ENCODE measurements around the gene SLC8A3.

Gene SLC8A3

GRCh38 chr14:70177081-70177800, 11.5 kb downstream of the SLC8A3 start:
- no peak for DNase-seq (ENCODE audit: low read depth in 2 of 2)

GRCh38 chr14:70173569-70173968, 15.2 kb downstream of the SLC8A3 start:
- DNase-seq (ENCODE audit: low read depth in 2 of 2), result no peak

DNA sequence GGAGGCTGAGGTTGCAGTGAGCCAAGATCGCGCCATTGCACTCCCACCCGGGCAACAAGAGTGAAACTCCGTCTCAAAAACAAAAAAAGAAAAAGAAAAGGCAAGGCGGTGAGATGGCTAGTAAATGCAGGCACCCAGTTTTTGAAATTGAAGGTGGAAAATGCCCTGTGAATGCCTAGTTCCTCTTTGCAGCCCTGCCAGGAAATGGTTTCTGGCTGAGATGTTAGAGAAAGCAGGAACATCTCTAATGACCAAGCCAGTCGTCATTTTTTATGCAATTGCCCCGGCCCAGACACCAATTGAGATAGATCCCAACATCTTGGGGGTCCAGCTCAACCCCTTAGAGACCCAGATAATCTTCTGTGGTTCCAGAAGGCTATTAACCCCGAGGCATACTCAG, 17.0 kb downstream of the SLC8A3 start:
- no peak for DNase-seq (ENCODE audit: low read depth in 2 of 2)

GRCh38 chr14:70170976-70171375, 17.8 kb downstream of the SLC8A3 start:
- no peak for DNase-seq (ENCODE audit: low read depth in 2 of 2)

GRCh38 chr14:70168406-70168805, 20.3 kb downstream of the SLC8A3 start:
- no peak for DNase-seq (ENCODE audit: low read depth in 2 of 2)

GRCh38 chr14:70166530-70167203, 22.1 kb downstream of the SLC8A3 start:
- no peak for DNase-seq (ENCODE audit: low read depth in 2 of 2)

- DNase-seq (ENCODE audit: low read depth in 2 of 2), result no peak
Observed at GRCh38 chr14:70162358-70162757, 26.4 kb downstream of the SLC8A3 start.

GRCh38 chr14:70156592-70156991, 32.2 kb downstream of the SLC8A3 start:
- DNase-seq (ENCODE audit: low read depth in 2 of 2), result no peak

DNA sequence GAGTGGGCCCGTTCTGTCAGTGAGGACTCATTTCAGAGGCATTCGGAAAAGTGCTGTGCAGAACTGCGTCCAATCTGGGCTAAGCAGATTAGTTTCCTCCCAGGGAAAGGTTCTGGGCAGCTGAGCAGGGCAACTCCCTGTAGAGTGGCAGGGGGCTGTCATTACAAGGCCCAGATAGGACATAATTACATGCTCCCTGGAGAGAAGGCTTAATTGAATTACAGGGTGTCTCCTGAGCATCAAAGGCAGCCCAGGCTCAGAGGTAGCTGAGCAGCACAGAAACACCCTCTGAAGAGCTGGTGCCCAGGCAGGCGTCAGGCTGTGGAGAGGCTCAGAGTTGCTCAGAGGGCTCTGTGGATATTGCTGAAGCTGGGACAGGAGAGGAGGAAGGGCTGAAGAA, 36.0 kb downstream of the SLC8A3 start:
- no peak for DNase-seq (ENCODE audit: low read depth in 2 of 2)

DNA sequence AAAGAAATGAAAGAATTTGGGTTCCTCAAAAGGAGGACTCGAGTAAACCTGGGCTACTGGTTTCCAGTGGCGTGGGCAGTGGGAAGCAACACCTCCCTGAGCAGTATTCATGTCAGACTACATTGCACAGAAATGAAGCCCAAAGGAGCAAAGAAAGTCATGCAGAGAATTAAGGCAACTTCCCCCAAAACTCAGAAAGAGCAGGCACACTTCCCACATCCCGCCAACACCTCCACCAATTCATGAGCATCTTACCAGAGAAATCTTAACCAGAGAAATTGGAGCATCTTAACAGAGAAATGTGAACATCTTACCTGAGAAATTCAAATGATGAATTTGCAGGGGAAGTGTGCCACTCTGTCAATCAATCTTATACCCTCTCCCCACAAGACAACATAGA, 36.7 kb downstream of the SLC8A3 start:
- DNase-seq (ENCODE audit: low read depth in 2 of 2), result no peak

GRCh38 chr14:70149596-70150165, 39.1 kb downstream of the SLC8A3 start:
- DNase-seq (ENCODE audit: low read depth in 2 of 2), result no peak

GRCh38 chr14:70148911-70149595, 39.7 kb downstream of the SLC8A3 start:
- DNase-seq (ENCODE audit: low read depth in 2 of 2), result no peak

DNA sequence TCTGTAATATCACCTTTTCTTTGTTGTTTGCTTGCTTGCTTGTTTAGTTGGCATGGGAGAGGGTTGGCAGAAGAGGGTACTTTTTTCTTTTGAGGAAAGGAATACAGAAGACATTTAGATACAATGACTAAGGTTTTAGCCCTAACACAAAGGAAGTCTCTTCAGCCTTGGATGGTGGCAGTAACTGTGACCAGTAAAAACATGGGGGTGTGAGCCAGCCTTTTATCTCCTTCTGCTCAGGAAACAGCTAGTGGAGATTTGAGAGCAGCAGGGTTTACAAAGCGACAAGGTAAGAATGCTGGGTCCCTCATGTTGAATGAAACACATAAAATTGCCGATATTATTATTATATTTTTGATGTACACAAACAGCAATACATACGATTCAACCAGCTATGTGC, 40.4 kb downstream of the SLC8A3 start:
- DNase-seq (ENCODE audit: low read depth in 2 of 2), result no peak

DNA sequence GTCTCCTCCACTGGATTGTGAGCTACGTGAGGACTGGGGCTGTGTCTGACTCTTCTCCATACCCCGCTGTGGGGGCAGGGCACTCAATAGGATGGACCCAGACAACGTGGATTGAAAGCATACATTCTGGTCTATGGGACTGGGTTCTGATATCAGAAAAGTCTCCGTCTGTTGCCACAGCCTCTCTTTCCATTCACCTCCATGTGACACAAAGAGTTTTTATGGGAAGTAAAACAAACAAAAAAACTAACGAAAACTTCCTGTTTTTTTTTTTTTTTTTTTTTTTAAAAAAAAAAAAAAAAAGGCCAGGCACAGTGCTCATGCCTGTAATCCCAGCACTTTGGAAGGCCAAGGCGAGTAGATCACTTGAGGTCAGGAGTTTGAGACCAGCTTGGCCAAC, 44.7 kb downstream of the SLC8A3 start:
- no peak for DNase-seq (ENCODE audit: low read depth in 2 of 2)

DNA sequence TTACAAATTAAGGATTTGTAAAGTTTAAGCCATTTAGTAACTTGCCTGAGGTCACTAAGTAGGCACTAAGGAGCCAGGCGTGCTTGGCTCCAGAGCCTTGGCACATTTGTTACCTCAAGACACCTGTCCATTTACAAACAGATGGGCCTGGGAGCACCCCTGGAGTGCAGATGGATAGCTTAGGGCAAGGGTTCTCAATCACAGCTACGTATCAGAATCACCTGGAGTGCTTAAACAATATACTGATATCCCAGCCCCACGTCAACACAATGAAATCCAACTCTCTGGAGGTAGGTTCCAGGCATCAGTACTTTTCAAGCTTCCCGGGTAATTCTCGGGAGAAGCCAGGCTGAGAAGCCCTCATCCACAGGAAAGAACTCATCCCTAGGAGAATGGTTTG, 45.4 kb downstream of the SLC8A3 start:
- DNase-seq (ENCODE audit: low read depth in 2 of 2), result no peak

- no peak for DNase-seq (ENCODE audit: low read depth in 2 of 2)
Observed at GRCh38 chr14:70140614-70141013, 48.1 kb downstream of the SLC8A3 start.

DNA sequence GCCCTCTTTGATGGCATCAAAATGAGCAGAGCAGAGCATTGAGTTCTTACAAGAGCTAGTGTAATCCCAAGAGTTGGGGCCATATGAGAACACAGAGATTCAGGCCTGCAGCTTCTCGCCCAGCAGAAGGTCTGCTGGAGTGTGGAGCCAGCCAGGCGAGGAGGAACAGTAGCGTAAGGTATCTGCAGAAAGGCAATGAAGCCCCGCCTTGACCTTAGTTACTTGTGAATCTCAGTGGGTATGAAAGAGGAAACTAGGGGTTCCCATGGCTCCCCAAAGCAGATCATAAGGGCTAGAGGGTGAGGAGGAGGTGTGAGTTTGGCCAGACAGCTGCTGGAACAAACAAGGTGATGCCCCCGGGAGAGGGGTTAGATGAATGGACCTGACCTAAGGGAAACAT, 49.4 kb downstream of the SLC8A3 start:
- no peak for DNase-seq (ENCODE audit: low read depth in 2 of 2)

GRCh38 chr14:70137788-70138187, 51.0 kb downstream of the SLC8A3 start:
- no peak for DNase-seq (ENCODE audit: low read depth in 2 of 2)

DNA sequence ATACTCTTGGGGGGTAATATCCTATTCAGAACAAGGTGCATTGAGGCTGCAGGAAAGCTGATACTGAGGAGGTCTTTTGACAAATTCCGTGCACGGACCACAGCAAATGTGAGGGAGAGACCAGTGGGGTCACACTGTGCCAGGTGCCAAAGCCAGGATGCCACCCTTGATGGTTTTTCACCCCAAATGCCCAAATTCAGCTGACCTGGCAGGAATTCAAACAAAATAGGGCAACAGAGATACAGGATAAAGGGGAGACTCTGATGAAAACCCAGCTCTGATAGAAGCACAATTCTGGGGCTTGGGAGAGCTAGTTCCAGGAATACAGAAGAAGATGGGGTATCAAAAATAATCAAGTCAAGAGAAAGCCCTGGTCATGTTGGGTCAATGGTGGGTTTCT, 55.3 kb downstream of the SLC8A3 start:
- no peak for DNase-seq (ENCODE audit: low read depth in 2 of 2)

- DNase-seq (ENCODE audit: low read depth in 2 of 2), result no peak
Observed at GRCh38 chr14:70130482-70130881, 58.3 kb downstream of the SLC8A3 start.

- no peak for DNase-seq (ENCODE audit: low read depth in 2 of 2)
Observed at GRCh38 chr14:70127186-70127585, 61.6 kb downstream of the SLC8A3 start.

DNA sequence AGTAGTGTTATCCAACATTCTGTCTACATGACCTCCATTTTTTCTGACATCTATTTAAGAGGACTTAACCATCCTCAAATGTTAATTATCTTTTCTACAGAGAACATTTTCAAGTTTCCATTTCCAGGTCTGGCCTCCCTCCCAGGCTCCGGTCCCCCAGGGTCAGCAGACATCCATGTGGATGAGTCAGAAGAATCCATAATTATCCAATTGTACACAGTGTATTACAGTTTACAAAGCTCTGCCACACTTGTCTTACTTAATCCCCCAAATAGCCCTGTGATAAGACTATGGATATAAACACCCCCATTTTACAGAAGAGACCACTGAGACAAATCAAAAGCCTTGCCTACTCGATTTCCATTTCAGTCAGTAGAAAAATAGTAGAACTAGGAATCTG, 65.0 kb downstream of the SLC8A3 start:
- no peak for DNase-seq (ENCODE audit: low read depth in 2 of 2)

DNA sequence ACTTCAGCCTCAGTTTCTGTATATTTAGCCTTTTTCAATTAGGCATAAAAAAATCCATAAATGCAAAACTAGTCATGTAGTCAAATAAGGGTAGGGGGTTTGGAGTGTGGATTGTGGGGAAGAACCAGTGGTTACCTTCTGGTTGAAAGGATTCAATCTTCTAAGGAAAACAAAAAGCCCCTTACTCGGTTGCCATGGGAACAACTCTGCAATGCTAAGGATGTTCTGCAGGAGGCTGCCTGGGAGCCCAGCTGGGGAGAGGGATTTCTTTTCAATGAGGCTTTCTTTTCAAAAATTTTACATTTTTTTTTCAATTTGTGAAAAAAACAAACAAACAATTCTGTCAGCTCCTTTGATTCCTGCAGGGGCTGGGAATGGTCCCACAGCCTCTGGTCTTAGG, 67.2 kb downstream of the SLC8A3 start:
- DNase-seq (ENCODE audit: low read depth in 2 of 2), result no peak

Data from stimulated activated CD4-positive, alpha-beta T cell treated with anti-CD3 and anti-CD28 coated beads, Interleukin-12 subunit alpha, Interleukin-12 subunit beta, amount 100 ng/mL, for 24 hours (primary cell).